ENCODE results near the gene ALG2. TPM values are rescaled to one million over a fixed set of nuclear protein-coding genes. Genes with fewer than 3 reads are reported as not detected.
"Not testable (repeated sequence)": the region's sequence is repeated elsewhere in the genome, so short reads cannot be mapped to it uniquely, and the experiment has no call there.

ALG2 gene
- total RNA-seq, 4 donors from 2014 or later: 21.9 to 32.3 (median 25.4) TPM

DNA sequence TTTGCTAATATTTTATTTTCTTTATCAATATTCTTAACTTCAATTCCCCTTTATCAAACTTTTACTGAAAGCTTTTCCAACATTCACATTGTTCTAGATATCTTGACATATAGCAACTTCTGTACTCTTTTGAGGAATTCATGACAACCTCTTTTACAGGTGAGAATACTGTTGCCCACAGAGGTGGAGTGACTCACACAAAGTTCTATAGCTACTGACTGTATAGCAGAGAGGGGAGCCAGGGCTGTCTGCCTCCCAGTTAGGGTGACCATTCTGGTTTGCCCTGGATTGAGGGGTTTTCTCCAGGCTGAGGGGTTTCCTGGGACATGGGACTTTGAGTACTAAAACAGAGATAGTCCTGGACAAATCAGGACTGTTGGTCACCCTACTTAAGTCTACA lies 16.6 kb upstream of the ALG2 start:
- TF ChIP-seq, protein P1, sequence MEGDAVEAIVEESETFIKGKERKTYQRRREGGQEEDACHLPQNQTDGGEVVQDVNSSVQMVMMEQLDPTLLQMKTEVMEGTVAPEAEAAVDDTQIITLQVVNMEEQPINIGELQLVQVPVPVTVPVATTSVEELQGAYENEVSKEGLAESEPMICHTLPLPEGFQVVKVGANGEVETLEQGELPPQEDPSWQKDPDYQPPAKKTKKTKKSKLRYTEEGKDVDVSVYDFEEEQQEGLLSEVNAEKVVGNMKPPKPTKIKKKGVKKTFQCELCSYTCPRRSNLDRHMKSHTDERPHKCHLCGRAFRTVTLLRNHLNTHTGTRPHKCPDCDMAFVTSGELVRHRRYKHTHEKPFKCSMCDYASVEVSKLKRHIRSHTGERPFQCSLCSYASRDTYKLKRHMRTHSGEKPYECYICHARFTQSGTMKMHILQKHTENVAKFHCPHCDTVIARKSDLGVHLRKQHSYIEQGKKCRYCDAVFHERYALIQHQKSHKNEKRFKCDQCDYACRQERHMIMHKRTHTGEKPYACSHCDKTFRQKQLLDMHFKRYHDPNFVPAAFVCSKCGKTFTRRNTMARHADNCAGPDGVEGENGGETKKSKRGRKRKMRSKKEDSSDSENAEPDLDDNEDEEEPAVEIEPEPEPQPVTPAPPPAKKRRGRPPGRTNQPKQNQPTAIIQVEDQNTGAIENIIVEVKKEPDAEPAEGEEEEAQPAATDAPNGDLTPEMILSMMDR (IDR thresholded peaks at IDR 0.05): no peak
- TF ChIP-seq EP300 (IDR thresholded peaks at IDR 0.05): no peak
- no peak for TF ChIP-seq POLR2AphosphoS5 (IDR thresholded peaks at IDR 0.05)

DNA sequence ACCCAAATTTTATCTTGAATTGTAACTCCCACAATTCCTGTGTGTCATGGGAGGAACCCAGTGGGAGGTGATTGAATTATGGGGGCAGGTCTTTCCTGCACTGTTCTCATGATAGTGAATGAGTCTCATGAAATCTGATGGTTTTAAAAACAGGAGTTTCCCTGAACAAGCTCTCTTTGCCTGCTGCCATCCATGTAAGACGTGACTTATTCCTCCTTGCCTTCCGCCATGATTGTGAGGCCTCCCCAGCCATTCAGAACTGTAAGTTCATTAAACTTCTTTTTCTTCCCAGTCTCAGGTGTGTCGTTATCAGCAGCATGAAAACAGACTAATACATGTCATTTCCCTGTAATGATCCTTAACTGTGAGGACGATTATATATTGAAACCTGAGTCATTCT lies 16.1 kb upstream of the ALG2 start:
- not testable (repeated sequence) for H3K4me3 ChIP-seq

More for the DNA sequence above, 16.6 kb upstream of the ALG2 start:
- H3K27me3 ChIP-seq: no peaks in the 10 kb centered on the region
- no peak overlapping the region for H3K27ac ChIP-seq
- no peaks in the 10 kb centered on the region for H3K4me1 ChIP-seq
- no peak overlapping the region for H3K4me3 ChIP-seq
- no peaks in the 10 kb centered on the region for H3K9me3 ChIP-seq
- H3K36me3 ChIP-seq: peaks cover 0 to 63% of the 10 kb centered on the region in 2 donors
- ATAC-seq: no peak

DNA sequence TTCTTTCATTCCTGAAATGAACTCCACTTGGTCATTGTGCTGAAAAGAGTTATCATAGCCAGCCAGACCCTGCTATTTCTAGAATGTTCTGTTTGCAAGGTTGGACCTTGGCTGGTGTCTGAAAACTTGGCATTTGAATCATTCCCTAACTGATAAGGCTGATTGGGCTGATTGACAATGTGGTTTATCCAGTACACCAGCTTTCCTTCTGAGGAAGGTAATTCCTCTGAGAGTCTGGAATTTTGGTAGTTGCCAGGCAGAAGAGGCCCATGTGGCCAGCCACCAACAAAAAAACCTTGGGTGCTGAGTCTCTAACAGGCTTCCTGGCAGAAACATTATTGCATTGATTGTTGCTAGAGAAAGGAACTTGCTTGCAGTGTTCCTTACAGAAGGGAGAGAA lies 15.6 kb upstream of the ALG2 start:
- Histone ChIP-seq H3K4me3 (no peak overlapping the region), H3K36me3 (peaks cover 0 to 73% of the 10 kb centered on the region in 2 donors), H3K4me1 (no peaks in the 10 kb centered on the region), H3K27me3 (no peaks in the 10 kb centered on the region), H3K27ac (no peak overlapping the region), H3K9me3 (no peaks in the 10 kb centered on the region)
- TF ChIP-seq, protein P1 (IDR thresholded peaks at IDR 0.05): no peak
- TF ChIP-seq POLR2AphosphoS5 (IDR thresholded peaks at IDR 0.05): no peak
- ATAC-seq: no peak

More for the DNA sequence above, 16.1 kb upstream of the ALG2 start:
- H3K27ac ChIP-seq, ATAC-seq, H3K9me3 ChIP-seq, H3K27me3 ChIP-seq, H3K4me1 ChIP-seq: not testable (repeated sequence)
- WGBS, 2 donors (ENCODE audit: low coverage in 1 of 2): 96 to 97% methylated on average over 4 of the region's 4 CpGs
- H3K36me3 ChIP-seq: peaks cover 0 to 68% of the 10 kb centered on the region in 2 donors

DNA sequence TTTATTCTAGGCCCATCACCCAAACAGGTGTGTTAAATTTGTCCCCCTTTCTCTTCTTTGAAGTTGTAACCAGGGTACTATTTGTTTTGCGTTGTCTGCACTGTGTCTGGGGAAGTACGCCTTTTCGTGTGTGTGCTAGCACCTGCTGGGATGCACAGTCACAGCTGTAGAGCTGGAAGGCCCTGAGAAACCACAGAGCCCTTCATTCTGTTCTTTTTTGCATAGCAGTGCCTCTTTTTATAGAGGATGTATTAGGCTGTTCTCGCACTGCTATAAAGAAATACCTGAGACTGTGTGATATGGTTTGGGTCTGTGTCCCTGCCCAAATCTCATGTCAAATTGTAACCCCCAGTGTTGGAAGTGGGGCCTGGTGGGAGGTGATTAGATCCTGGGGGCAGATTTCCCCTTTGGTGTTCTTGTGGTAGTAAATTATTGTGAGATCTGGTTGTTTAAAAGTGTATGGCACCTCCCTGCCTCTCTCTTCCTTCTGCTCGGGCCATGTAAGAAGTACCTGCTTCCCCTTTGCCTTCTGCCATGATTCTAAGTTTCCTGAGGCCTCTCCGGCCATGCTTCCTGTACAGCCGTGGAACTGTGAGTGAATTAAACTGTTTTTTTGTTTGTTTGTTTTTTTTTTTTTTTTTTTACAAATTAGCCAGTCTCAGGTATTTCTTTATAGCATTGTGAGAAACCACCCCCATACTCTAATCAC lies 14.3 kb upstream of the ALG2 start:
- Histone ChIP-seq H3K36me3 (peaks cover 0 to 83% of the 10 kb centered on the region in 2 donors), H3K27ac (no peak overlapping the region), H3K4me3 (no peak overlapping the region), H3K4me1 (no peaks in the 10 kb centered on the region), H3K9me3 (no peaks in the 10 kb centered on the region), H3K27me3 (no peaks in the 10 kb centered on the region)
- WGBS, 2 donors (ENCODE audit: low coverage in 1 of 2): 72 to 85% methylated on average over 4 to 7 of the region's 7 CpGs
- ATAC-seq: no peak
- TF ChIP-seq POLR2AphosphoS5 (IDR thresholded peaks at IDR 0.05) (no peak), EP300 (IDR thresholded peaks at IDR 0.05) (no peak), POLR2A (IDR thresholded peaks at IDR 0.05) (no peak)
- TF ChIP-seq, protein P1 (IDR thresholded peaks at IDR 0.05): no peak

DNA sequence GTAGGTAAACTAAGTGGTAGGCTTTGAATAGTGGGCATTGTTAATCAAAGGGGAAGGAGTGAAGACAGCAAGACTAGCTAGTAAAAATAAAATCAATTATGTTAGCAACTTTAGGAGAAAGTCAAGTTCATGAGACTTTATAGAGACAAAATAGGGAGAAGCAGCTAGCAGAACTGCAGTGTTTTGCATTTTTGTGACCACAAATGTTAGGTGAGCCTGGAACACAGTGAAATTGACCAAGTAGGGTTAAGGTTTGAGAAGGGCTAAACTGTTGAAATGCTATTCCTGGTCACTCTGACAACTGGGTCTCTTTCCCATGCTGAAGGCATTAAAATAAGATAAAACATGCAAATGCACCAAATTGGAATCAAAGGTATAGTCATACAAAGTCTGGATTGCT lies 13.3 kb upstream of the ALG2 start:
- TF ChIP-seq EP300 (IDR thresholded peaks at IDR 0.05) (no peak), POLR2A (IDR thresholded peaks at IDR 0.05) (no peak), POLR2AphosphoS5 (IDR thresholded peaks at IDR 0.05) (no peak)
- TF ChIP-seq, protein P1 (IDR thresholded peaks at IDR 0.05): no peak
- Histone ChIP-seq H3K27ac (no peak overlapping the region), H3K36me3 (peaks cover 0 to 86% of the 10 kb centered on the region in 2 donors), H3K9me3 (no peaks in the 10 kb centered on the region), H3K4me1 (no peaks in the 10 kb centered on the region), H3K4me3 (no peak overlapping the region), H3K27me3 (no peaks in the 10 kb centered on the region)
- ATAC-seq: no peak

All from gastroesophageal sphincter (tissue), 4 donors.